HEK293 (cell line): ENCODE results near the gene GRAMD1C.
A peak's percentile ranks its signal among the peaks of the same experiment; 100 is the strongest.

Experiments used
- CTCF ChIA-PET: fragments of 350-600 bp; formaldehyde crosslinking; extraction: SDS; loops from one replicate; lab custom pipeline; 2021; ENCODE audit warnings: antibody characterized with exemption; lab: Yijun Ruan, JAX
- POLR2A ChIA-PET: fragments of 300-600 bp; formaldehyde crosslinking; extraction: SDS; loops from one replicate; lab custom pipeline; 2020; ENCODE audit warnings: antibody characterized with exemption, inconsistent platforms; lab: Yijun Ruan, JAX
- H3K27ac ChIP-seq: fragments of 200-500 bp; sonication (Bioruptor generic); 2 replicates; pipeline ENCODE4 v1.5.1; 2014; ENCODE audit warnings: low read depth, low read length, control low read depth, inconsistent platforms; ENCODE audit errors: extremely low read depth
- H3K36me3 ChIP-seq, 2 experiments: fragments of 200-500 bp in 1 of 2; sonication (Bioruptor generic) in 1 of 2; 1 replicate in 1 of 2; 2 replicates in 1 of 2; pipeline ENCODE4 v1.5.1; 2014 to 2017; ENCODE audit warnings: inconsistent platforms in 2 of 2, low read length in 2 of 2; ENCODE audit not compliant: control insufficient read depth in 2 of 2, insufficient read depth in 1 of 2
- H3K4me1 ChIP-seq: fragments of 200-500 bp; sonication (Bioruptor generic); 2 replicates; pipeline ENCODE4 v1.5.1; 2014; ENCODE audit warnings: mild to moderate bottlenecking, low read length, inconsistent platforms; ENCODE audit not compliant: control insufficient read depth, insufficient read depth
- H3K4me3 ChIP-seq: 2 replicates; pipeline ENCODE4 v1.5.1; 2011; ENCODE audit warnings: low read depth, mild to moderate bottlenecking, control low read depth, low read length, moderate library complexity
- H3K9me3 ChIP-seq: fragments of 200-500 bp; sonication (Bioruptor generic); 2 replicates; pipeline ENCODE4 v1.5.1; 2014; ENCODE audit warnings: low read depth, low read length, inconsistent platforms; ENCODE audit not compliant: control insufficient read depth, insufficient read depth
- HOXC10 ChIP-seq: sonication (generic); formaldehyde crosslinking; IDR thresholded peaks from 2 replicates; pipeline ENCODE4 v1.8.1; 2023; ENCODE audit warnings: mild to moderate bottlenecking, missing genetic modification reagents
- MYNN ChIP-seq: fragments of 450-650 bp; formaldehyde crosslinking; IDR thresholded peaks from 2 replicates; pipeline ENCODE4 v1.5.1; 2016; ENCODE audit warnings: missing biosample characterization, missing genetic modification characterization, borderline replicate concordance
- PRDM1 ChIP-seq: fragments of 450-650 bp; formaldehyde crosslinking; IDR thresholded peaks from 2 replicates; pipeline ENCODE4; 2016; ENCODE audit warnings: missing biosample characterization, missing genetic modification characterization
- ZFP3 ChIP-seq: fragments of 450-650 bp; formaldehyde crosslinking; IDR thresholded peaks from 2 replicates; pipeline ENCODE4 v1.5.1; 2016; ENCODE audit warnings: low read depth, missing biosample characterization, missing genetic modification characterization
- ZFP69B ChIP-seq: fragments of 450-650 bp; formaldehyde crosslinking; IDR thresholded peaks from 2 replicates; pipeline ENCODE4 v1.5.1; 2016; ENCODE audit warnings: missing biosample characterization, missing genetic modification characterization
- ZNF174 ChIP-seq: fragments of 450-650 bp; formaldehyde crosslinking; IDR thresholded peaks from 2 replicates; pipeline ENCODE4 v1.5.0; 2017; ENCODE audit warnings: missing biosample characterization, mild to moderate bottlenecking, missing genetic modification characterization
- ZNF2 ChIP-seq: fragments of 450-650 bp; formaldehyde crosslinking; IDR thresholded peaks from 2 replicates; pipeline ENCODE4 v1.5.1; 2016; ENCODE audit warnings: missing biosample characterization, missing genetic modification characterization
- ZNF211 ChIP-seq: fragments of 450-650 bp; formaldehyde crosslinking; IDR thresholded peaks from 2 replicates; pipeline ENCODE4 v1.5.1; 2016; ENCODE audit warnings: low read depth, missing biosample characterization, missing genetic modification characterization
- ZNF37A ChIP-seq: fragments of 450-650 bp; IDR thresholded peaks from 2 replicates; pipeline ENCODE4 v1.5.1; 2018; ENCODE audit warnings: missing biosample characterization, missing genetic modification characterization
- ZNF610 ChIP-seq: fragments of 450-650 bp; formaldehyde crosslinking; IDR thresholded peaks from 2 replicates; pipeline ENCODE4 v1.5.1; 2016; ENCODE audit warnings: missing biosample characterization, missing genetic modification characterization, borderline replicate concordance
- ZNF654 ChIP-seq: fragments of 450-650 bp; formaldehyde crosslinking; IDR thresholded peaks from 2 replicates; pipeline ENCODE4 v1.5.1; 2016; ENCODE audit warnings: low read depth, missing biosample characterization, missing genetic modification characterization
- ZNF670 ChIP-seq: fragments of 450-650 bp; formaldehyde crosslinking; IDR thresholded peaks from 2 replicates; pipeline ENCODE4 v1.5.1; 2016; ENCODE audit warnings: missing biosample characterization, missing genetic modification characterization, low read depth
- ZNF707 ChIP-seq: fragments of 450-650 bp; formaldehyde crosslinking; IDR thresholded peaks from 2 replicates; pipeline ENCODE4 v1.5.1; 2016; ENCODE audit warnings: missing biosample characterization, missing genetic modification characterization
- ZNF76 ChIP-seq: fragments of 450-650 bp; formaldehyde crosslinking; IDR thresholded peaks from 2 replicates; pipeline ENCODE4; 2016; ENCODE audit warnings: low read depth, missing biosample characterization, missing genetic modification characterization, borderline replicate concordance
- ZSCAN23 ChIP-seq: fragments of 450-650 bp; formaldehyde crosslinking; IDR thresholded peaks from 2 replicates; pipeline ENCODE4 v1.5.1; 2016; ENCODE audit warnings: missing biosample characterization, missing genetic modification characterization
- ZSCAN30 ChIP-seq: fragments of 450-650 bp; IDR thresholded peaks from 2 replicates; pipeline ENCODE4 v1.5.1; 2018; ENCODE audit warnings: missing biosample characterization, mild to moderate bottlenecking, missing genetic modification characterization, moderate library complexity
- TF ChIP-seq, protein P1 (sequence below): fragments of 450-650 bp; IDR thresholded peaks from 2 replicates; pipeline ENCODE4 v1.5.1; 2018; ENCODE audit warnings: missing biosample characterization, missing genetic modification characterization
- TF ChIP-seq, protein P2 (sequence below): fragments of 450-650 bp; formaldehyde crosslinking; IDR thresholded peaks from 2 replicates; pipeline ENCODE4 v1.5.1; 2016; ENCODE audit warnings: missing biosample characterization, missing genetic modification characterization

Gene GRAMD1C

DNA sequence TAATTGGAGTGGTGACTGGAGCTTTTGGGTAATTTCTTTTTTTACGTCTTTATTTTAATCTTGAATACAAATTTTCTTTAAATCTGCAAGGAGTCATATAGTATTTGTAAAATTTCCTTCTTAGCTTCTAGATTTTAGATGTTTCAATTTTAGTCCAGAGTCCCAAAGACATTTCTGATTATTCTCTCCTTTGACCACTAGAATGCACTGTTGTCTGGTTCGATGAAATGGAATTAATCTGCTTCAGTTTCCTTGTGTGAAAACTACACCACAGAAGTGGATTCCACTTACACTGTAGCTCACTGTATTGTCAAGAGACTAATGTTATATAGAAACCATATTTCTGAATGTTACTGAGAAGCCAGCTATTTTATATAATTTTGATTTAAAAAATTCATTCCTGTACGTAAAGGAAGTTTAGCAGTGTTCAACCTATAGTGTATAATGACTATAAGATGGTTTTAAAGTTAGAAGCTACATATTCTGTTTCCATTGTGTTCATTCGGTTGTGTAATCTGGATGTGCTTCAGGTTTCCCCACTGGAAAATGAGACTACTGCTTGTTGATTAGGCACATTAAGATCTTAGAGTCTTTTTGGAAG is 6.1 kb downstream of the GRAMD1C start:
- H3K4me3 ChIP-seq = no peak overlapping the region
- H3K9me3 ChIP-seq = no peaks in the 10 kb centered on the region
- no peaks in the 10 kb centered on the region for H3K4me1 ChIP-seq
- no peaks in the 10 kb centered on the region for H3K36me3 ChIP-seq
- POLR2A ChIA-PET = no interaction called here
- TF ChIP-seq ZNF654 (tag by site-specific recombination) (peak; percentile 57), PRDM1 (tag by site-specific recombination) (0 out of 2 replicates have a peak, but pooled peaks have one; percentile 9), ZFP3 (tag by site-specific recombination) (no peak)
- TF ChIP-seq, protein P1, sequence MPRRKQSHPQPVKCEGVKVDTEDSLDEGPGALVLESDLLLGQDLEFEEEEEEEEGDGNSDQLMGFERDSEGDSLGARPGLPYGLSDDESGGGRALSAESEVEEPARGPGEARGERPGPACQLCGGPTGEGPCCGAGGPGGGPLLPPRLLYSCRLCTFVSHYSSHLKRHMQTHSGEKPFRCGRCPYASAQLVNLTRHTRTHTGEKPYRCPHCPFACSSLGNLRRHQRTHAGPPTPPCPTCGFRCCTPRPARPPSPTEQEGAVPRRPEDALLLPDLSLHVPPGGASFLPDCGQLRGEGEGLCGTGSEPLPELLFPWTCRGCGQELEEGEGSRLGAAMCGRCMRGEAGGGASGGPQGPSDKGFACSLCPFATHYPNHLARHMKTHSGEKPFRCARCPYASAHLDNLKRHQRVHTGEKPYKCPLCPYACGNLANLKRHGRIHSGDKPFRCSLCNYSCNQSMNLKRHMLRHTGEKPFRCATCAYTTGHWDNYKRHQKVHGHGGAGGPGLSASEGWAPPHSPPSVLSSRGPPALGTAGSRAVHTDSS (tag by site-specific recombination) = no peak
- TF ChIP-seq, all 188 proteins: peak for 2
- CTCF ChIA-PET = interaction anchor here (0.6 to 2.0 kb wide), 23 partner anchors 10 to 1956 kb away, joined by 3 to 11 read pairs (median 4); no protein-coding TSS in a partner anchor
- H3K27ac ChIP-seq = no peak overlapping the region

DNA sequence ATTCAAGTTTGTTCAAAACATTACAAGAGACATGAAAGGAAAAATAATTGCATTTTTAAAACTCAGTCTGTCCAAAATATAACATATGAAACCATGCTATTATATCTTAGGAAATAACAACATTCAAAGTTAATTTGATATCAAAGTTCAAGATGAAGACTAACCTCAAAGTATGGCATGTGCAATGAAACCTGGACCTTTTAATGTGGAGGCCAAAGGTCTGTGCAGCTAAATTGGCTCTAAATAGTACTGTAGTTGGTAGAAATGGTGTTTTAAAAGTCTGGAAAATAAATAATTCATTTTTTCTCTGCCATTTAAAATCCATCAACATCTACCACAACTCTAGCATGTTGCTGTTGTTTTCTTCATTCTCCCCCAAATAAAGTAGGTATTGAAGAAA is 8.7 kb downstream of the GRAMD1C start:
- Histone ChIP-seq H3K4me3 (no peak overlapping the region), H3K9me3 (no peaks in the 10 kb centered on the region), H3K27ac (no peak overlapping the region), H3K4me1 (no peaks in the 10 kb centered on the region), H3K36me3 (no peaks in the 10 kb centered on the region)
- POLR2A ChIA-PET = interaction anchor here (0.6 kb wide), 1 partner anchor 450 kb away, joined by 9 read pairs; no protein-coding TSS in a partner anchor
- CTCF ChIA-PET = interaction anchor here (1.0 kb wide), 1 partner anchor 309 kb away, joined by 3 read pairs; no protein-coding TSS in a partner anchor
- no peak for TF ChIP-seq MYNN (tag by site-specific recombination)
- TF ChIP-seq ZNF610 (tag by site-specific recombination) = no peak
- TF ChIP-seq ZNF707 = no peak
- TF ChIP-seq, protein P2, sequence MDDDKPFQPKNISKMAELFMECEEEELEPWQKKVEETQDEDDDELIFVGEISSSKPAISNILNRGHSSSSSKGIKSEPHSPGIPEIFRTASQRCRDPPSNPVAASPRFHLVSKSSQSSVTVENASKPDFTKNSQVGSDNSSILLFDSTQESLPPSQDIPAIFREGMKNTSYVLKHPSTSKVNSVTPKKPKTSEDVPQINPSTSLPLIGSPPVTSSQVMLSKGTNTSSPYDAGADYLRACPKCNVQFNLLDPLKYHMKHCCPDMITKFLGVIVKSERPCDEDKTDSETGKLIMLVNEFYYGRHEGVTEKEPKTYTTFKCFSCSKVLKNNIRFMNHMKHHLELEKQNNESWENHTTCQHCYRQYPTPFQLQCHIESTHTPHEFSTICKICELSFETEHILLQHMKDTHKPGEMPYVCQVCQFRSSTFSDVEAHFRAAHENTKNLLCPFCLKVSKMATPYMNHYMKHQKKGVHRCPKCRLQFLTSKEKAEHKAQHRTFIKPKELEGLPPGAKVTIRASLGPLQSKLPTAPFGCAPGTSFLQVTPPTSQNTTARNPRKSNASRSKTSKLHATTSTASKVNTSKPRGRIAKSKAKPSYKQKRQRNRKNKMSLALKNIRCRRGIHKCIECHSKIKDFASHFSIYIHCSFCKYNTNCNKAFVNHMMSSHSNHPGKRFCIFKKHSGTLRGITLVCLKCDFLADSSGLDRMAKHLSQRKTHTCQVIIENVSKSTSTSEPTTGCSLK (tag by site-specific recombination) = no peak
- no peak for TF ChIP-seq ZNF211 (tag by site-specific recombination)
- no peak for TF ChIP-seq ZNF174 (tag by site-specific recombination)
- TF ChIP-seq ZNF670 (tag by site-specific recombination) = no peak
- TF ChIP-seq ZNF2 (tag by site-specific recombination) = no peak
- TF ChIP-seq ZSCAN30 (tag by site-specific recombination) = no peak
- no peak for TF ChIP-seq ZFP69B (tag by site-specific recombination)
- TF ChIP-seq ZSCAN23 (tag by site-specific recombination) = no peak
- no peak for TF ChIP-seq ZNF76 (tag by site-specific recombination)
- no peak for TF ChIP-seq HOXC10
- no peak for TF ChIP-seq ZNF37A
